HG03097 (cell line): ENCODE results near the gene SPAM1.
"Not testable (repeated sequence)": the region's sequence is repeated elsewhere in the genome, so short reads cannot be mapped to it uniquely, and the experiment has no call there.

Experiments
- ATAC-seq: cut with Tn5 transposase; IDR thresholded peaks from one replicate; pipeline ENCODE4 v1.9.1; 2021; ENCODE audit not compliant: unreplicated experiment, low FRiP score

Gene SPAM1, protein sequence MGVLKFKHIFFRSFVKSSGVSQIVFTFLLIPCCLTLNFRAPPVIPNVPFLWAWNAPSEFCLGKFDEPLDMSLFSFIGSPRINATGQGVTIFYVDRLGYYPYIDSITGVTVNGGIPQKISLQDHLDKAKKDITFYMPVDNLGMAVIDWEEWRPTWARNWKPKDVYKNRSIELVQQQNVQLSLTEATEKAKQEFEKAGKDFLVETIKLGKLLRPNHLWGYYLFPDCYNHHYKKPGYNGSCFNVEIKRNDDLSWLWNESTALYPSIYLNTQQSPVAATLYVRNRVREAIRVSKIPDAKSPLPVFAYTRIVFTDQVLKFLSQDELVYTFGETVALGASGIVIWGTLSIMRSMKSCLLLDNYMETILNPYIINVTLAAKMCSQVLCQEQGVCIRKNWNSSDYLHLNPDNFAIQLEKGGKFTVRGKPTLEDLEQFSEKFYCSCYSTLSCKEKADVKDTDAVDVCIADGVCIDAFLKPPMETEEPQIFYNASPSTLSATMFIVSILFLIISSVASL

GRCh38 chr7:123924941-123925340, at the start of gene SPAM1:
TSS of gene SPAM1 (plus strand) at chr7:123925241. CDS start at chr7:123953571, 28,330 bp downstream.
- no peak for ATAC-seq

GRCh38 chr7:123876557-123877256, 48.3 kb upstream of the SPAM1 start:
- ATAC-seq, result no peak

- ATAC-seq, result no peak
Observed at GRCh38 chr7:123879628-123880027, 45.4 kb upstream of the SPAM1 start.

DNA sequence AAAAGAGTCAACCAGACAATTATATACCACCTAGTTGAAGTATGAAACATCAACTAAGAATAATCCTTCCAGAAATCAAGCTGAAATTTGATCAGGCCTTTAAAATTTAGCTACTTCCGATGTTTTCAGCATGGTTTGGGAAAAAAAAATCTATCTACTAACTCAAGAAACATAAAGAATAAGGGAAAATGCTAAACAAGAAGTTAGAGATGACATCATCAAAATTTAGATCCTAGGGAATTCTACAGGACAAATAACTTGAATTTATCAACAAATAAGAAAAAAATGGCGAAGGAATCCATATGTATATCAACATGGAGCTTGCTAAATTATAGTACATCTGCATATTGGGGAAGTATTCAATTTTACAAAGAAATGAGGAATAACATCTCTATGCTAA, 43.7 kb upstream of the SPAM1 start:
- no peak for ATAC-seq

DNA sequence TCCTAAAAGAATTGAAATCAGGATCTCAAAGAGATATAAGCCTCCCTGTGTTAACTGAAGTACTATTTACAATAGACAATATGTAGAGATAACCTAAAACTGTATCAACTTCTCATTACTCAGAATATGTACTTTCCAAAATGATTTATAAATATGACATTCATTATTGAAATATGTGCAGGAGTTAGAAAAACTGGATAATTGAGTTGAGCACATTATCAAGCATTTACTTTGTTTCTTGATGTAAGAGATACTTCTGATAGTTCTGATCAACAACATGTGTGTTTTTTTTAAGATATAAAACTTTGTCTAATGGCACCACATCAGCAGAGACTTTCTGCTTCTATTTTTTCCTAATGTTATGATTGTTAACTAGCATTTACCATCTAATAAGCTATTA, 41.9 kb upstream of the SPAM1 start:
- ATAC-seq, result no peak

GRCh38 chr7:123888192-123888591, 36.8 kb upstream of the SPAM1 start:
- no peak for ATAC-seq

- ATAC-seq, result not testable (repeated sequence)
Observed at GRCh38 chr7:123894753-123895152, 30.3 kb upstream of the SPAM1 start.

DNA sequence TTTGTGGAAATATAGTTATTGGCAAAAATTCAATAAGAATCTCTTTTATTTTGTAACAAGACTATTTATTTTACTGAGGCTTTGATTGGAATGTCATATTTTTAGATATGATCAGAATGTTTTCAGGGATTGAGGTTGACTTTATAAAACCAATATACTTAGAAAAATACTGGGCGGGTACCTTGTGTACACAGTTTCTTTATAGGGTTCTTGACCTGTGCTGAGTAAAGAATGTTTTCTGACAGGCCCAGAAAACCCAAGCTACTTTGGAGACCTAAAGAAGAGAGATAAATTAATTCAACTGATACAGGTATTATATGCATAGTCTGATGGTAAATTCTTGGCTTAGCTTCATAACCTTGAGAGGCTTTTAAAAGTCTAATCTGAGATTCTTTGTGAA, 23.9 kb upstream of the SPAM1 start:
- no peak for ATAC-seq

DNA sequence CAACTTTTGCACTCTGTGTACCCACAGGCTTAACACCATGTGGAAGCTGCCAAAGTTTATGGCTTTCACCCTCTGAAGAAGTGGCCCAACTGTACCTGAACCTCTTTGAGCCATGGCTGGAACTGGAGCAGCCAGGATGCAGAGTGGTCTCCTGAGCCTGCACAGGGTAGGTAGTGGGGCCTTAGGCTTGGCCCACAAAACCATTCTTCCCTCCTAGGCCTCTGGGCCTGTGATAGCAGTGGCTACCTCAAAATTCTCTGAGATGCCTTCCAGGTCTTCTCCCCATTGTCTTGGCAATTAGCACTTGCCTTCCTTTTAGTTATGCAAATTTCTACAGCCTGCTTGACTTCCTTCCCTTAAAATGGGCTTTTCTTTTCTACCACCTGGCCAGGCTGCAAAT, 19.3 kb upstream of the SPAM1 start:
- ATAC-seq, result no peak

GRCh38 chr7:123916240-123916724, 8.8 kb upstream of the SPAM1 start:
- ATAC-seq, result no peak

DNA sequence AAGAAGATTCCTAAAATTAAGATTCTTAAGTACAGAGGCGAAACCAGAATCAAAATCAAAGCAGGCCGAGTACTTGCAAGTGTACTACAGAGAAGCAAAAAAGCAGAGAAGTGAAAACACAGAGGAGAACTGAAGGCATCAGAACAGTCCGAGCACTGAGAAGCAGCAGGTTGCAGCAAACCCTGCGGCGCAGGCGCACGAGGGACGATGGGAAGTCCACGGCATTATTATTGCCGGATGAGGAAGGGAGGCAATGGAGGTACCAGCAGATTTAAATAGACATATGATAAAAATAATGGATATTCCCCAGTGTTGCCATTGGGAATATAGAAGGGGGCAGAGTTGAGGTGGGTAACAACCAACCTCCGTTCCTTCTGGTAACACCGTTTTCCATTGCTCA, 7.2 kb upstream of the SPAM1 start:
- no peak for ATAC-seq

DNA sequence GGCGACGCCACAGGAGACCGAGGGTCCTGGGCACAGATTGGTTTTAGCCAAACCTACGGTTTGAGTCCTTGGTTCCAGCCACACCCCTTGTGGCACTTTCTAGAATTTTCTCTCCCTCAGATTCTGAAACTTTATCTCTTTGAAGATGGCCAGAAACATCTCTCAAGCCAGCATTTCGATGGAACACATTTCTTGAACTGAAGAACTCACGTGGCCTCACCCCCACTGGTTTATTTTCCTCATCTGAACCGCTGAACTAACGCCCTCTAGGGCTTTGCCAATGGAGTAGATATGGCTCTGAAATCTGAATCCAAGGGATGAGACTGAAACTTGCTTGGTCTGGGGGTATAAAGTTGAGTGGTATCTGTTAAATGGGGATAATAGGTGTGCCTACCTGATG, 6.7 kb upstream of the SPAM1 start:
- no peak for ATAC-seq

GRCh38 chr7:123923599-123923998, 1.4 kb upstream of the SPAM1 start:
- ATAC-seq, result no peak

DNA sequence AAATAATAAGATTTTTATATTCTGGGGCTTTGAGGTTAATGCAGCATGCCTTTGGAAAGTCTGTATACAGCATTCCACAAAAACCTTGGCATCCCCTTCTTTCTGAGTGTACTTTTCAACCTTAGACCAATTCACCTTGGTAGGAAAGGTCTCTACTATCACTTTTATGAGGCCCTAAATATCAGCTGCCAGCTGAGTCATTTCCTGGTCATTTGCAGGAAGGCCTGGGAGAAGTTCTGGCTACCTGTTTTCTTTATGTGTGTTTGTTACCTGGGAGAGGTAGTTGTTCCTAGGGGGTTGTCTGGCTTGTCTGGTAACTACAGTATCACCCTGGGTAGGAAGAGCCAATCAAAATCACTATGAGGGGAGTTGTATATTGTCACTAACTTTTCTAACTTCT, 4.1 kb downstream of the SPAM1 start:
- ATAC-seq, result no peak

GRCh38 chr7:123929655-123930054, 4.6 kb downstream of the SPAM1 start:
- no peak for ATAC-seq

DNA sequence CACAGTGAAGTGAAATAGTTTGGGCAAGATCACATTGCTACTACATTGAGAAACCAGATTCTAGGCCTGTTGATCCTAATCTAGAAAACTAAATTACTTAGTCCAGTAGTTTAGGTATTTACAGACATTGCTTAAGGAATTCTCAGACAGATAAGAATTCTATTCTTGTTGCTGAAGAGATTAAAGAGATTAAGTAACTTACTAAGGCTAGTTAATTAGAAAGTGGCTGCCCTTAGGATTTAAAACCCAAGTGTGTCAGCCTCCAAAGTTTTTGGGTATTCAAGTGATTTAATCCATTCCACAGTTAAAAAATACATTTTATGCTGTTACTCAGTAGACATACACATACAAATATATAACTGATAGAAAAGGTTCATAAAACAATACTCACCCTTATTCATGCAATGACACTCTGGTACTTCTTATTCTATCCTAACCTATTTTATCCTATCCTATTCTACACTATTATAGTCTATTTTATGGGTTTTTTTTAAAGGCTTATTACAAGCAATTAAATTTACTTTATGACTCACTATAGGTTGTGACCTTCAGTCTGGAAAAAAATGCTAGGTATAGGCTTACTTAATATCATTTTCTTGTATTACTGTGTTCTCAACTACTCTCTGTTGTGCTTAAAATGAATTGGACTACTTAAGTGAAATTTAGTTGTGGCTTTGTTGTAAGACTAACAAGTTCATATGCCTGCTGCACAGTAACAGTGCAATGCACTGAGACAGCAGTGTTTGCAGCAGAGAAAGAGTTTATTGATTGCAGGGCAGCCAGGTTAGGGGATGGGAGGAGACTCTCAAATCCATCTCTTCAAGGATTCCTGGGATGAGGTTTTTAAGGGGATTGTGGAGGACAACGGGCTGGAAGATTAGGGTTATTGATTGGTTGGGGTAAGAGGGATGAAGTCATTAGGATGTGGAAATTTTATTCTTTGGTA, 10.7 kb downstream of the SPAM1 start:
- no peak for ATAC-seq

DNA sequence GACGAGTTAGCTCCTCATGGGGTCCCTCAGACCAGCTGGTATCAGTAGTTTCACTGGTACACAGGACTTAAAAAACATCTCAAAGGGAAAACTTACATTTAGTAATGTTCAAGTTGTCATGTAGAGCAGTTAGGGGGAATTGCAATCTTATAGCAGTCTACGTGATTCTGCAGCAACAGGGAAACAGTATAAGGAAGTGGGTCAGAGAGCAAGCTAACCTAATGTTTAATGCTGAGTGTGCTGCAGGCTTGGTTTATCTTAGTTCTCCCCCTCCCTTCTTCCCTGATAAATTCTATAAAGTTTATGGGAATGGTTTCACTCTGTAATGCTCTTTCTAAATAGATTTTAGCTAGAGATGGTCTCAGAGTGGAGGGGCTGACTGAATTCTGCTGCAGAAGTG, 11.3 kb downstream of the SPAM1 start:
- ATAC-seq, result no peak

- no peak for ATAC-seq
Observed at GRCh38 chr7:123939784-123940183, 14.7 kb downstream of the SPAM1 start.

DNA sequence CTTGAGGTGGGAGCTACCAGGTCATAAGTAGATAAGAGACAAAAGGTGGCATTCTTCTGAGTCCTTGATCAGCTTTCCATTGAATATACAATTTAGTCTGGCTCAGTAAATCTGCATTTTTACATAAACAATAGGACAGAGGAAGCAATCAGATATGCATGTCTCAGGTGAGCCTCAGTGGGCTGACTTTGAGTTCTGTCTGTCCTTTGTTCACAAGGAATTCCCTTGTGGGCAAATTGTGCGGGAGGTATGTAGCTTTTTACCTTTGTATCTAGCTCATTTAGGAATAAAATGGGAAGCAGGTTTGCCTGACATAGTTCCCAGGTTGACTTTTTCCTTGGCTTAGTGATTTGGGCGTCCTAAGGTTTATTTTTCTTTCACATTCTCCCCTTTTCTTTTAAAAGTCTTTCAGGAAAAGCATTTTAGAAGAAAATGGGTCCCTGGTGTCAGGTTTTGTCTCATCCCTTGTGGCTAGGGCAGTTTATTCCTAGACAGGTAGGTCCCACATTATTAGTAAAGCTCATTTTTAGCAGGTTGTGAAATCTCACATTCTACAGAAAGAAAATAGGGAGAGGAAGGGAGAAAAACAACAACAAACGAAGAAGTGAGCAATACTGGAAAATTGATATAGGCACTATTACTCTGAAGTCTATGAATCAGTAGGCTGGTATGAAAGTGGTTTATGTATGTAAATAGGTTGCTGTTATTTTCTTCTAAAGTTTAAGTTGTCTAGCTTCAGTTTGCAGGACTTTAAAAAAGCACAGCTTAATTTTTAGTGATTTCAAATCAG, 16.5 kb downstream of the SPAM1 start:
- no peak for ATAC-seq

DNA sequence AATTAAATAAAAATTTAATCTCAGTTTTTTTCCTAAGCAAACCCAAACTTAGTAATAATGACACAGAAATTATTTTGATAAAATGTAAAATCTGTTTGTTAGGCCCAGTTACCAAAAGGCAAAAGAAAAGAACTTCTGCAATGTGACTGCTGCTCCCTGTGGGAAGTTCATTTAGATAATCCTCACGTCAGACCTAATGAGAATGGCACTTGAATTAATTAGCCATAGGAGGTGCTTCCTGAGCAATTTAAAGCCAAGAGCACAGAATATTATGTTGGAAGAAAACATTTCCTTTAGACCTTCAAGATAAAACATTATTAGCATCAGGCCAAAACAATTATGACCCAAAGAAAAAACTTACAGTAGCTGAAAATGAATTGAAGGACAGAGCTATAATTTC, 19.4 kb downstream of the SPAM1 start:
- ATAC-seq, result no peak
